WTC11 (cell line): ENCODE data around the gene FNIP2.

Experiments
- NFYB ChIP-seq: sonication (generic); formaldehyde crosslinking; conservative IDR thresholded peaks from 2 replicates; pipeline ENCODE4 v1.8.0; 2022; ENCODE audit warnings: low read depth, missing genetic modification reagents
- TF ChIP-seq, protein P1 (sequence below): fragments of 200-600 bp; IDR thresholded peaks from 2 replicates; pipeline ENCODE4 v1.8.0; 2022; ENCODE audit warnings: antibody characterized with exemption

DNA sequence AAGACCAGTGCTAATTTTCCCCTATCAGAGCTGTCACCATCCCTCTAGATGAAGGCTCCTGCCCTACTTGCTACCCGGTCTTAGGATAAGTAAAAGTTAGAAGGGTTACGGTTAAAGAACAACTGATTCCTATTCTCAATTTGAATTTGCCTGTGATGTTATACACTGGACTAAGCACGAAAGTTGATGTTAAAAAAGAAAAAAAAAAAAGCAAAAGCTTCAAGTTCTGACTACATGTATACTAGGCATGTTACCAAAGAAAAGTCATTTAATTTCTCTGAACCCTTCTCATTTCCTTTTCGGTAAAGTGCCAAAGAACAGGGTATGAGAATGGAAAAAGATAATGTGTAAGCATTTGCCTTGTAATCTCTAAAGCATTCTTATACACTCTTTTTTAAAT is 44.2 kb upstream of the FNIP2 start:
- TF ChIP-seq, protein P1, sequence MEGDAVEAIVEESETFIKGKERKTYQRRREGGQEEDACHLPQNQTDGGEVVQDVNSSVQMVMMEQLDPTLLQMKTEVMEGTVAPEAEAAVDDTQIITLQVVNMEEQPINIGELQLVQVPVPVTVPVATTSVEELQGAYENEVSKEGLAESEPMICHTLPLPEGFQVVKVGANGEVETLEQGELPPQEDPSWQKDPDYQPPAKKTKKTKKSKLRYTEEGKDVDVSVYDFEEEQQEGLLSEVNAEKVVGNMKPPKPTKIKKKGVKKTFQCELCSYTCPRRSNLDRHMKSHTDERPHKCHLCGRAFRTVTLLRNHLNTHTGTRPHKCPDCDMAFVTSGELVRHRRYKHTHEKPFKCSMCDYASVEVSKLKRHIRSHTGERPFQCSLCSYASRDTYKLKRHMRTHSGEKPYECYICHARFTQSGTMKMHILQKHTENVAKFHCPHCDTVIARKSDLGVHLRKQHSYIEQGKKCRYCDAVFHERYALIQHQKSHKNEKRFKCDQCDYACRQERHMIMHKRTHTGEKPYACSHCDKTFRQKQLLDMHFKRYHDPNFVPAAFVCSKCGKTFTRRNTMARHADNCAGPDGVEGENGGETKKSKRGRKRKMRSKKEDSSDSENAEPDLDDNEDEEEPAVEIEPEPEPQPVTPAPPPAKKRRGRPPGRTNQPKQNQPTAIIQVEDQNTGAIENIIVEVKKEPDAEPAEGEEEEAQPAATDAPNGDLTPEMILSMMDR: no peak
- no peak for TF ChIP-seq NFYB (CRISPR knock-in tag)
